Activated CD4-positive, alpha-beta T cell treated with anti-CD3 and anti-CD28 coated beads, Interleukin-2, amount 10 ng/mL, durations not matched to agents 7 days and 5 days (primary cell): ENCODE measurements around the gene TMEM271. TPM values are rescaled to one million over a fixed set of nuclear protein-coding genes. Genes with fewer than 3 reads are reported as not detected.

Experiments
- CTCF ChIA-PET: fragments of 350-600 bp; sonication (Branson Sonifier 250); formaldehyde crosslinking; loops from one replicate; lab custom pipeline; 2021; ENCODE audit warnings: antibody characterized with exemption; lab: Charles Lee
- POLR2A ChIA-PET: fragments of 350-600 bp; sonication (Branson Sonifier 250); formaldehyde crosslinking; loops from one replicate; lab custom pipeline; 2021; ENCODE audit warnings: antibody characterized with exemption; lab: Charles Lee
- DNase-seq: peaks from one replicate; pipeline ENCODE4 v3.0.0-alpha.2; 2020
- H3K27ac Mint-ChIP-seq: one replicate; pipeline ENCODE4 v1.8.0; 2021; ENCODE audit warnings: mild to moderate bottlenecking, moderate library complexity, mixed read lengths
- H3K27me3 Mint-ChIP-seq: one replicate; pipeline ENCODE4 v1.8.0; 2021; ENCODE audit warnings: mixed read lengths
- H3K36me3 Mint-ChIP-seq: one replicate; pipeline ENCODE4 v1.8.0; 2021; ENCODE audit warnings: low read depth, mixed read lengths
- H3K4me1 Mint-ChIP-seq: one replicate; pipeline ENCODE4 v1.8.0; 2021; ENCODE audit warnings: mixed read lengths
- H3K4me3 Mint-ChIP-seq: one replicate; pipeline ENCODE4 v1.8.0; 2021; ENCODE audit warnings: mild to moderate bottlenecking, moderate library complexity, mixed read lengths
- H3K9me3 Mint-ChIP-seq: one replicate; pipeline ENCODE4 v1.8.0; 2021; ENCODE audit warnings: mixed read lengths
- total RNA-seq, 2 experiments: library from RNA; stranded (reverse); gene quantifications; one replicate each; pipeline ENCODE4 v1.2.3, GENCODE V29; 2021

Gene TMEM271
- total RNA-seq, 2 experiments from 2014 or later, result not detected

GRCh38 chr4:581753-582361 is 5.8 kb upstream of the TMEM271 start:
- H3K9me3 Mint-ChIP-seq, result peaks cover 16% of the 10 kb centered on the region
- DNase-seq, result no peak
- peaks cover 37% of the 10 kb centered on the region for H3K27me3 Mint-ChIP-seq
- H3K4me3 Mint-ChIP-seq, result no peak overlapping the region
- H3K36me3 Mint-ChIP-seq, result peaks cover 4% of the 10 kb centered on the region
- H3K27ac Mint-ChIP-seq, result no peak overlapping the region
- ChIA-PET CTCF (interaction anchor here (1.3 kb wide), 1 partner anchor 333 kb away, joined by 3 read pairs; no protein-coding TSS in a partner anchor), POLR2A (no interaction called here)
- peaks cover 6% of the 10 kb centered on the region for H3K4me1 Mint-ChIP-seq

DNA sequence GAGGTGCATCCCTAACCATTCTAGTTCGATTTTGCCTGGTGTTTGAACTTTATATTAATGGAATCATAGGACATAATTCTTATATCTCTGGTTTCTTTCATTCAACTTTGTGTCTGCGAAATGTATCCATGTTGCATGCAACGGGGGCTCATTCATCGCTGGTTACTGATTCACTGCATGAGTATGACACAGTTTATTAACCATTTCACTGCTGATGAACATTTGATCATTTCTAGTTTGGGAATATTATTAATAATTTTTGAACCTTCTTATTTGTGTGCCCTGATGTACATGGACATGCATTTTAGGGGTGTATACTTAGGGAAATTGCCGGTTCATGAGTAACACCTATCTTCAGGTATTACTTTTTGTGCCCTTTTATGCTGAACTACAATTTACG is 5.1 kb upstream of the TMEM271 start:
- CTCF ChIA-PET, result no interaction called here
- POLR2A ChIA-PET, result no interaction called here
- Mint-ChIP-seq H3K4me3 (no peak overlapping the region), H3K36me3 (peaks cover 4% of the 10 kb centered on the region), H3K27ac (no peak overlapping the region), H3K27me3 (peaks cover 38% of the 10 kb centered on the region), H3K4me1 (peaks cover 6% of the 10 kb centered on the region), H3K9me3 (peaks cover 16% of the 10 kb centered on the region)
- no peak for DNase-seq

DNA sequence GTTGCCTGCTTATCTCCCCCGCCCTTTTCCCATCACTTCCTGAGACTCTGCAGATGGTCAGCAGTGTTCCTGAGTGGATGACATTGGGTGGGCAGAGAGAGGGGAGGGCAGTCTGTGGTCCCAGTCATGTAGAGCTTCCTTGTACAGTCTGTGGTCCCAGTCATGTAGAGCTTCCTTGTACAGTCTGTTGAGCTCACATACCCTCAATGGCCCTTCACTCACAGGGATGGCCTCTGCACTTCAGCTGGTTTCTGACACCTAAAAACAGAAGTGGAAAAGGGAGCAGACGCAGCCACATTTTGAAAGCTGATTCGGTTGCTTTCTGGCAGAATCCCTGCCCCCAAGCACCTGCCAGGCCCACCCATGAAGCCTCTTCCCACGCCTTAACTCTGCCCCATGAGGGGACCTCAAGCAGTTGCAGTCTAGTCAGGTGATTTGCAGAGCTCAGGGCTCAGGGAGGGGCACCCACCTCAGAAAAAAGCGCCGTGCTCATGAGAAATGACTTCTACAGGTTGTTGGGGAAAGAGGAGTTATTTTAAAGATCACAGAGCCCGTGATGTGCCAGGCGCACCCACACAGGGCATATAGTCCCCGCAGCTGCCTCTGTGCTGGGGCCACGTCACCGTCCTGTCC is 3.6 kb upstream of the TMEM271 start:
- no peak overlapping the region for H3K27ac Mint-ChIP-seq
- no peak for DNase-seq
- H3K27me3 Mint-ChIP-seq, result peaks cover 38% of the 10 kb centered on the region
- peaks cover 6% of the 10 kb centered on the region for H3K4me1 Mint-ChIP-seq
- POLR2A ChIA-PET, result no interaction called here
- CTCF ChIA-PET, result interaction anchor here (0.7 to 1.1 kb wide), 2 partner anchors 245 to 1806 kb away, joined by 3 to 5 read pairs; no protein-coding TSS in a partner anchor
- no peak overlapping the region for H3K4me3 Mint-ChIP-seq
- H3K36me3 Mint-ChIP-seq, result peaks cover 4% of the 10 kb centered on the region
- H3K9me3 Mint-ChIP-seq, result peaks cover 16% of the 10 kb centered on the region

GRCh38 chr4:578451-579443 is 2.7 kb upstream of the TMEM271 start:
- H3K27ac Mint-ChIP-seq, result no peak overlapping the region

GRCh38 chr4:577499-578450 is 1.7 kb upstream of the TMEM271 start:
- Mint-ChIP-seq H3K27me3 (peaks cover 50% of the 10 kb centered on the region), H3K4me1 (peaks cover 8% of the 10 kb centered on the region), H3K36me3 (peaks cover 8% of the 10 kb centered on the region), H3K4me3 (peak overlapping the region; percentile 43), H3K9me3 (peaks cover 9% of the 10 kb centered on the region), H3K27ac (peak overlapping the region; percentile 78)
- POLR2A ChIA-PET, result no interaction called here
- CTCF ChIA-PET, result no interaction called here
- DNase-seq, result no peak

More at GRCh38 chr4:578451-579443, 2.7 kb upstream of the TMEM271 start:
- Mint-ChIP-seq H3K9me3 (peaks cover 11% of the 10 kb centered on the region), H3K4me1 (peaks cover 8% of the 10 kb centered on the region), H3K36me3 (peaks cover 8% of the 10 kb centered on the region), H3K27me3 (peaks cover 46% of the 10 kb centered on the region), H3K4me3 (no peak overlapping the region)
- POLR2A ChIA-PET, result no interaction called here
- no peak for DNase-seq
- CTCF ChIA-PET, result interaction anchor here (1.1 kb wide), 1 partner anchor 244 kb away, joined by 3 read pairs; no protein-coding TSS in a partner anchor

GRCh38 chr4:576991-577498 is 950 bp upstream of the TMEM271 start:
- ChIA-PET CTCF (interaction anchor here (0.5 kb wide), 1 partner anchor 418 kb away, joined by 3 read pairs; no protein-coding TSS in a partner anchor), POLR2A (no interaction called here)
- no peak for DNase-seq
- H3K9me3 Mint-ChIP-seq, result peaks cover 9% of the 10 kb centered on the region
- H3K27ac Mint-ChIP-seq, result peak overlapping the region; percentile 78
- H3K36me3 Mint-ChIP-seq, result peaks cover 8% of the 10 kb centered on the region
- peaks cover 8% of the 10 kb centered on the region for H3K4me1 Mint-ChIP-seq
- peak overlapping the region; percentile 43 for H3K4me3 Mint-ChIP-seq
- H3K27me3 Mint-ChIP-seq, result peaks cover 53% of the 10 kb centered on the region

DNA sequence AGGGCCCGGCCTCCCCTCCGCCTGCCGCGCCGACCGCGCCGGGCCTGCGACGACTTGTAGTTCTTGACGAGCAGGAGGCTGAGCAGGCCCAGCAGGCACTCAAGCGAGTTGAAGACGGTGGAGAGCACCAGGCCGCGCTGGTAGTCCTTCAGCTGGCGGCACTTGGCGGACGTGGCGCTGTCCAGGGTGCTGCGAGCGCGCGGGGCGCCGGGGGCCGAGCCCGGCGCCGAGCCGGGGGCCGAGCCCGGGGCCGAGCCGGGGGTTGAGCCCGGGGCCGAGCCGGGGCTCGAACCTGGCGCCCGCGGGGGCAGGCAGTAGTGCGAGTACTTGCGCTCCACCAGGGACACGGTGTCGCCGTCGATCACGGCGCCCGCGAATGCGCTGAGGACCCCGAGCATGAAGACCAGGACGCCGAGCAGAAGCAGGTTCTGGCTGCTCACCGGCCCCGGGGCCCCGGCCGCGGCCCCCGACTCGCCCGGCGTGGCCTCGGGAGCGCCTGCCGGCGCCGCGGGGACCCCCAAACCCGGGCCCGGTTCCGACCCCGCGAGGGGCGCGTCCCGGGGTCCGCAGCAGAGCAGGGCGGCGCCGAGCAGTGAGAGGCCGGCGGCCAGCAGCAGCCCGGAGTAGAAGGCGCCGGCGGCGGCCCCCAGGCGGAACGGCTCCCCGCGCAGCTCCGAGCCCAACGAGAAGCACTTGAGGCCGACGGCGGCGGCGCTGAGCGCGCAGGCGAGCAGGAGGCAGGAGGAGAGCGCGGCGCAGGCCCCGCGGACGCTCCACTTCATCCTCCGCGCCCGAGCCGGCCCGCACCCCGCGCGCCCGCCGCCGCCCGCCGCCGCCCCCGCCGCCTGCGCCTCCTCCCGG is 584 bp downstream of the TMEM271 start:
- CTCF ChIA-PET, result no interaction called here
- Mint-ChIP-seq H3K4me3 (no peak overlapping the region), H3K9me3 (peaks cover 13% of the 10 kb centered on the region), H3K27me3 (peaks cover 44% of the 10 kb centered on the region), H3K36me3 (peaks cover 8% of the 10 kb centered on the region), H3K27ac (no peak overlapping the region), H3K4me1 (peaks cover 8% of the 10 kb centered on the region)
- POLR2A ChIA-PET, result no interaction called here
- DNase-seq, result no peak

GRCh38 chr4:574346-575161 is 1.5 kb downstream of the TMEM271 start:
- DNase-seq, result no peak
- Mint-ChIP-seq H3K27ac (peak overlapping the region; percentile 66), H3K36me3 (peaks cover 8% of the 10 kb centered on the region), H3K9me3 (peaks cover 13% of the 10 kb centered on the region), H3K4me1 (peaks cover 8% of the 10 kb centered on the region), H3K27me3 (peaks cover 39% of the 10 kb centered on the region), H3K4me3 (peak overlapping the region; percentile 51)
- POLR2A ChIA-PET, result no interaction called here
- CTCF ChIA-PET, result no interaction called here

- Mint-ChIP-seq H3K4me3 (no peak overlapping the region), H3K36me3 (peaks cover 8% of the 10 kb centered on the region), H3K27ac (no peak overlapping the region), H3K27me3 (peaks cover 31% of the 10 kb centered on the region), H3K4me1 (peaks cover 8% of the 10 kb centered on the region), H3K9me3 (peaks cover 13% of the 10 kb centered on the region)
- no peak for DNase-seq
- POLR2A ChIA-PET, result no interaction called here
- CTCF ChIA-PET, result no interaction called here
These were observed 2.8 kb downstream of the TMEM271 start for GRCh38 chr4:573122-573892.

GRCh38 chr4:572594-572993 is 3.5 kb downstream of the TMEM271 start:
- peaks cover 6% of the 10 kb centered on the region for H3K4me1 Mint-ChIP-seq
- H3K36me3 Mint-ChIP-seq, result peaks cover 8% of the 10 kb centered on the region
- H3K9me3 Mint-ChIP-seq, result peaks cover 13% of the 10 kb centered on the region
- ChIA-PET CTCF (no interaction called here), POLR2A (no interaction called here)
- H3K27ac Mint-ChIP-seq, result no peak overlapping the region
- DNase-seq, result no peak
- no peak overlapping the region for H3K4me3 Mint-ChIP-seq
- peaks cover 25% of the 10 kb centered on the region for H3K27me3 Mint-ChIP-seq
